ENCODE results near the gene CUEDC1. TPM values are rescaled to one million over a fixed set of nuclear protein-coding genes. Genes with fewer than 3 reads are reported as not detected.
A peak's percentile ranks its signal among the peaks of the same experiment; 100 is the strongest.

The CUEDC1 gene
- total RNA-seq, 1 experiment from 2014 or later = 27.5 TPM

DNA sequence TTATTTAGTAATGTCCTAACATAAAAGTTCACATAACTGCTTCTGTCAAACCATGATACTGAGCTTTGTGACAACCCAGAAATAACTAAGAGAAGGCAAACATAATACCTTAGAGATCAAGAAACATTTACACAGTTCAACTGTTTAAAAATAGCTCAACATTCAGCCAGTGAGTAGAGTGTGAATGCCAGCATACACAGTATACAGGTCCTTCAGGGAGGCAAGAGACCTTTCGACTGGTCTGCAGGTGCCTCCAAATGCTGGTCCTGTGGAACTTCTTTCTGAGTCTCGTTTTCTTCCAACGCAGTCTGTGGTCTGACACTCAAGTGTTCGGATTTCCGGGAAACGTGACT lies 115.7 kb downstream of the CUEDC1 start:
- CTCF ChIA-PET = interaction anchor here (1.5 kb wide), 1 partner anchor 10 kb away, joined by 3 read pairs; the partner anchor contains the start of gene MRPS23

DNA sequence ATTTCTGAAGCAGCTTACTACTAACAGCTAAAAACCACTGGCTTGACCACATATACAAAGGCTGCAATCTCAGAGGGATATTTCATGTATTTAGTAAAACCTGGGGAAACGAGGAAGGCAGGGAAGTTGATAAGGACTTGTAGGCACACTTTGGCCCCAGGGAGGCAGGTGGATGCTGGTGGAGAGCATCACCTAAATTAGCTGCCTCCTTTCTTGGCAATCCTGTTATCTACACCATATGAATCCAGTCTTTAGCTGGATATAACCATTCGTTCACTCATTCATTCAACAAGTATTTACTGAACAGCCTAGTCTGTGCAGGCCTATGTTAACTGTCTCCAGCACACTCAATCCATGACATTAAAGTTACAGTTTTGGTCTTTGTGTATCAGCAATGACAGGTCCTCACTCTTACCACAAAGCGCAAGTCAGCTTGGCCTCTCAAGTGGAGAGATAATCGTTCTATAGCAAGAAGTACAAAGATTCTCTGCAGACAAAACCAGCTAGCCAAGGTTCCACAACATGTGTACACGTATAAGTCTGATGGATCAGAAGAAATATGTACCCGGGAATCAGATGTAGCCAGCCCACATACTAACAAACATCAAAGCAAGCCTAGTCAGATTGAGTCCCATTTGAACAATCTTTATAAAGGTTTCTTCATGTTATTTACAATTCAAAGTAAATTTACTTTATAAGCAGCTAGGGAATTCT lies 116.2 kb downstream of the CUEDC1 start:
- TF ChIP-seq, protein P1, sequence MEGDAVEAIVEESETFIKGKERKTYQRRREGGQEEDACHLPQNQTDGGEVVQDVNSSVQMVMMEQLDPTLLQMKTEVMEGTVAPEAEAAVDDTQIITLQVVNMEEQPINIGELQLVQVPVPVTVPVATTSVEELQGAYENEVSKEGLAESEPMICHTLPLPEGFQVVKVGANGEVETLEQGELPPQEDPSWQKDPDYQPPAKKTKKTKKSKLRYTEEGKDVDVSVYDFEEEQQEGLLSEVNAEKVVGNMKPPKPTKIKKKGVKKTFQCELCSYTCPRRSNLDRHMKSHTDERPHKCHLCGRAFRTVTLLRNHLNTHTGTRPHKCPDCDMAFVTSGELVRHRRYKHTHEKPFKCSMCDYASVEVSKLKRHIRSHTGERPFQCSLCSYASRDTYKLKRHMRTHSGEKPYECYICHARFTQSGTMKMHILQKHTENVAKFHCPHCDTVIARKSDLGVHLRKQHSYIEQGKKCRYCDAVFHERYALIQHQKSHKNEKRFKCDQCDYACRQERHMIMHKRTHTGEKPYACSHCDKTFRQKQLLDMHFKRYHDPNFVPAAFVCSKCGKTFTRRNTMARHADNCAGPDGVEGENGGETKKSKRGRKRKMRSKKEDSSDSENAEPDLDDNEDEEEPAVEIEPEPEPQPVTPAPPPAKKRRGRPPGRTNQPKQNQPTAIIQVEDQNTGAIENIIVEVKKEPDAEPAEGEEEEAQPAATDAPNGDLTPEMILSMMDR (IDR thresholded peaks at IDR 0.05; ENCODE audit: insufficient read depth in 1 of 2, low read depth in 1 of 2, low read length in 1 of 2, severe bottlenecking in 1 of 2, unreplicated experiment in 1 of 2) = no peak
- no peak overlapping the region for H3K27ac Mint-ChIP-seq (ENCODE audit: unreplicated experiment)
- intact Hi-C loops (cut with micrococcal nuclease; ENCODE audit: unreplicated experiment) = loop anchor here (10.0 kb wide), 1 partner anchor 94 kb away; the partner anchor contains the start of gene CCDC182
- H3K4me3 ChIP-seq (ENCODE audit: low read depth, low read length) = no peak overlapping the region
- H3K4me1 ChIP-seq = 0 out of 2 replicates have a peak, but pooled peaks cover 7% of the 10 kb centered on the region
- peaks cover 60% of the 10 kb centered on the region for H3K36me3 Mint-ChIP-seq (ENCODE audit: insufficient read depth, unreplicated experiment)
- H3K27me3 ChIP-seq (replicated peaks; ENCODE audit: control insufficient read depth, insufficient read depth, low read length) = no peaks in the 10 kb centered on the region
- no peak overlapping the region for H3K4me3 Mint-ChIP-seq (ENCODE audit: unreplicated experiment)
- H3K9me3 Mint-ChIP-seq (ENCODE audit: unreplicated experiment) = no peaks in the 10 kb centered on the region
- H3K27me3 Mint-ChIP-seq (ENCODE audit: insufficient read depth, unreplicated experiment) = no peaks in the 10 kb centered on the region
- no TSS peak for BruUV-seq (replicated peaks)
- H3K4me1 Mint-ChIP-seq (ENCODE audit: low read depth, unreplicated experiment) = peaks cover 10% of the 10 kb centered on the region
- CTCF ChIA-PET = interaction anchor here (1.0 to 1.5 kb wide), 3 partner anchors 11 to 167 kb away, joined by 3 to 6 read pairs (median 4); partner anchors contain the start of gene MRPS23
- no peak for DNase-seq
- H3K36me3 ChIP-seq (ENCODE audit: control insufficient read depth, insufficient read depth, low read length) = no peaks in the 10 kb centered on the region; the same call in 1 of the 2 replicates
- POLR2A ChIA-PET = interaction anchor here (0.6 to 1.0 kb wide), 3 partner anchors 12 to 244 kb away, joined by 3 to 4 read pairs (median 3); no protein-coding TSS in a partner anchor
- no peaks in the 10 kb centered on the region for H3K9me3 ChIP-seq

More for the DNA sequence above, 115.7 kb downstream of the CUEDC1 start:
- Mint-ChIP-seq H3K9me3 (ENCODE audit: unreplicated experiment) (no peaks in the 10 kb centered on the region), H3K27ac (ENCODE audit: unreplicated experiment) (no peak overlapping the region), H3K36me3 (ENCODE audit: insufficient read depth, unreplicated experiment) (peaks cover 62% of the 10 kb centered on the region), H3K27me3 (ENCODE audit: insufficient read depth, unreplicated experiment) (no peaks in the 10 kb centered on the region), H3K4me1 (ENCODE audit: low read depth, unreplicated experiment) (peaks cover 5% of the 10 kb centered on the region), H3K4me3 (ENCODE audit: unreplicated experiment) (no peak overlapping the region)
- intact Hi-C loops (cut with micrococcal nuclease; ENCODE audit: unreplicated experiment) = loop anchor here (10.0 kb wide), 1 partner anchor 95 kb away; the partner anchor contains the start of gene CCDC182
- Histone ChIP-seq H3K4me3 (ENCODE audit: low read depth, low read length) (no peak overlapping the region), H3K4me1 (0 out of 2 replicates have a peak, but pooled peaks cover 7% of the 10 kb centered on the region), H3K36me3 (ENCODE audit: control insufficient read depth, insufficient read depth, low read length) (no peaks in the 10 kb centered on the region; the same call in 1 of the 2 replicates), H3K27me3 (replicated peaks; ENCODE audit: control insufficient read depth, insufficient read depth, low read length) (no peaks in the 10 kb centered on the region), H3K9me3 (no peaks in the 10 kb centered on the region)
- TF ChIP-seq, protein P1 (IDR thresholded peaks at IDR 0.05; ENCODE audit: insufficient read depth in 1 of 2, low read depth in 1 of 2, low read length in 1 of 2, severe bottlenecking in 1 of 2, unreplicated experiment in 1 of 2) = no peak
- no TSS peak for BruUV-seq (replicated peaks)
- no peak for DNase-seq
- POLR2A ChIA-PET = interaction anchor here (0.6 to 1.0 kb wide), 3 partner anchors 12 to 243 kb away, joined by 3 to 4 read pairs (median 3); no protein-coding TSS in a partner anchor

DNA sequence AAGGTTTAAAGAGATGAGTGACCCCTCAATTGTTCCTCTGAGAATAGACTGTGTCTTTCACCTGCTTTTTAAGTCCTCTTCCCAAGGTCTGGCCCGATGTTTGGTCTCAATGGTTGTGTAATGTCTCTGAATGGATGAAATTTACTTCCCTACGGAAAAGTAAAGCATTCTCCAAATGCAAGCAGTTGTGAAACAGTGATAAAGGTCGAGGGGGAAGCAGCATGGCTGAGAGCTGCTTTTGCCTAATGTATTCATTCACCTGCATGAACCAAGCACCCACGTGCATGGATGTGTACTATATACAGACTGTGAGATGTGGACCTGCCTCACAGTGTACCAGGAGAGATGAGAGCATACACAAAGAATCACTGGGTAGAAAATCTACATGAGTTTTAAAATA lies 116.8 kb downstream of the CUEDC1 start:
- TF ChIP-seq, protein P1 (IDR thresholded peaks at IDR 0.05; ENCODE audit: insufficient read depth in 1 of 2, low read depth in 1 of 2, low read length in 1 of 2, severe bottlenecking in 1 of 2, unreplicated experiment in 1 of 2) = no peak
- intact Hi-C loops (cut with micrococcal nuclease; ENCODE audit: unreplicated experiment) = loop anchor here (10.0 kb wide), 1 partner anchor 94 kb away; the partner anchor contains the start of gene CCDC182
- Histone ChIP-seq H3K4me3 (ENCODE audit: low read depth, low read length) (no peak overlapping the region), H3K4me1 (peaks cover 8% of the 10 kb centered on the region; the same call in 1 of the 2 replicates), H3K36me3 (ENCODE audit: control insufficient read depth, insufficient read depth, low read length) (no peaks in the 10 kb centered on the region; the same call in 1 of the 2 replicates), H3K27me3 (replicated peaks; ENCODE audit: control insufficient read depth, insufficient read depth, low read length) (no peaks in the 10 kb centered on the region), H3K9me3 (no peaks in the 10 kb centered on the region)
- Mint-ChIP-seq H3K9me3 (ENCODE audit: unreplicated experiment) (no peaks in the 10 kb centered on the region), H3K27ac (ENCODE audit: unreplicated experiment) (no peak overlapping the region), H3K4me1 (ENCODE audit: low read depth, unreplicated experiment) (peaks cover 12% of the 10 kb centered on the region), H3K36me3 (ENCODE audit: insufficient read depth, unreplicated experiment) (peaks cover 54% of the 10 kb centered on the region), H3K4me3 (ENCODE audit: unreplicated experiment) (no peak overlapping the region), H3K27me3 (ENCODE audit: insufficient read depth, unreplicated experiment) (no peaks in the 10 kb centered on the region)
- POLR2A ChIA-PET = interaction anchor here (1.0 kb wide), 1 partner anchor 13 kb away, joined by 3 read pairs; no protein-coding TSS in a partner anchor
- CTCF ChIA-PET = interaction anchor here (1.0 to 1.5 kb wide), 3 partner anchors 11 to 167 kb away, joined by 3 to 6 read pairs (median 4); partner anchors contain the start of gene MRPS23
- peak in 1 of 2 experiments; percentile 54 for DNase-seq
- BruUV-seq (replicated peaks) = no TSS peak

Measured in Caco-2 (cell line).